ENCODE data around the gene SPDYE9. TPM values are rescaled to one million over a fixed set of nuclear protein-coding genes. Genes with fewer than 3 reads are reported as not detected.
"Not testable (repeated sequence)": the region's sequence is repeated elsewhere in the genome, so short reads cannot be mapped to it uniquely, and the experiment has no call there.

SPDYE9 gene, protein sequence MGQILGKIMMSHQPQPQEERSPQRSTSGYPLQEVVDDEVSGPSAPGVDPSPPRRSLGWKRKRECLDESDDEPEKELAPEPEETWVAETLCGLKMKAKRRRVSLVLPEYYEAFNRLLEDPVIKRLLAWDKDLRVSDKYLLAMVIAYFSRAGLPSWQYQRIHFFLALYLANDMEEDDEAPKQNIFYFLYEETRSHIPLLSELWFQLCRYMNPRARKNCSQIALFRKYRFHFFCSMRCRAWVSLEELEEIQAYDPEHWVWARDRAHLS
- total RNA-seq (2021; ENCODE audit: unreplicated experiment) (not detected), Bru-seq, nascent RNA (not detected), BruChase-seq, experiment 1, labeled RNA remaining after a 6-hour chase (not detected), BruChase-seq, experiment 2, labeled RNA remaining after a 2-hour chase (not detected)
- polyA plus RNA-seq (2012) = 0.06 and 0.07 TPM in 2 replicates
- long read RNA-seq, partial matches to known transcripts = 0 of 1 reads
- long read RNA-seq, other reads (novel, unspliced or antisense) = 1 of 1 reads

DNA sequence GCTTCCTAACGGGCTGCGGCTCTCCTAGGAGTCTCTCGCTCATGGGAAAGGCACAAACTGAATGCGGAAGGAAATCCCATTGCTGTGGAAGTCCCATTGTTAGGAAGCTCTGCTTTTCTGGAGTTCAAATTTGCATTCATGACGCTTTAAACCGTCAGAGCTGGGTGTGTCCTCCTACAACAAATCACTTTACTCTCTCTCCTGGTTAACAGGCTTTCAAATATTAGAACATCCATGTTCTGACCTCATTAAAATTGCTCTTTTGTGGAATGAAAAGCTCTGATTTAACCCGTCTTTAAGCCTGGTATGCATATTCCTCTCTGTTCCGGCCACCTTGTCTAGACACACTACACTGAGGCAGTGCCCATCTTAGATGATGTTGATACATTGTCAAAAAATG, at the start of gene SPDYE9:
SPDYE9 (minus strand) TSS at position 101 of the 400 bp plus-strand sequence. CDS start 1,800 bp downstream, outside the sequence.
- POLR2A ChIA-PET; H3K9ac ChIP-seq (ENCODE audit: low read length); H3K4me3 ChIP-seq (replicated peaks in 1 of 2; ENCODE audit: low read depth in 1 of 2, low read length in 2 of 2); H3K9me2 ChIP-seq (ENCODE audit: insufficient read depth); intact Hi-C loops (cut with micrococcal nuclease); H3K9me3 ChIP-seq (ENCODE audit: control insufficient read depth in 1 of 2, insufficient read depth in 1 of 2, low read depth in 1 of 2, low read length in 2 of 2); H3K36me3 ChIP-seq (ENCODE audit: control insufficient read depth in 1 of 2, insufficient read depth in 2 of 2, low read length in 2 of 2); CTCF ChIA-PET; RAD21 ChIA-PET (ENCODE audit: low non-redundant PET in 1 of 2, low total read pairs in 2 of 2, uncharacterized antibody in 2 of 2, unreplicated experiment in 2 of 2); H3K4me1 ChIP-seq (ENCODE audit: control insufficient read depth in 1 of 2, insufficient read depth in 2 of 2, low read length in 2 of 2); ATAC-seq; BruUV-seq (replicated peaks); DNase-seq (ENCODE audit: low read depth, low spot score); H3K27me3 ChIP-seq (ENCODE audit: insufficient read depth, low read length); H3K4me2 ChIP-seq (ENCODE audit: low read length); H3K27ac ChIP-seq (ENCODE audit: low read depth, low read length); H2AFZ ChIP-seq (ENCODE audit: low read depth, low read length, poor library complexity, severe bottlenecking); H3K79me2 ChIP-seq (ENCODE audit: insufficient read depth, low read length); H4K20me1 ChIP-seq (ENCODE audit: insufficient read depth): not testable (repeated sequence)

DNA sequence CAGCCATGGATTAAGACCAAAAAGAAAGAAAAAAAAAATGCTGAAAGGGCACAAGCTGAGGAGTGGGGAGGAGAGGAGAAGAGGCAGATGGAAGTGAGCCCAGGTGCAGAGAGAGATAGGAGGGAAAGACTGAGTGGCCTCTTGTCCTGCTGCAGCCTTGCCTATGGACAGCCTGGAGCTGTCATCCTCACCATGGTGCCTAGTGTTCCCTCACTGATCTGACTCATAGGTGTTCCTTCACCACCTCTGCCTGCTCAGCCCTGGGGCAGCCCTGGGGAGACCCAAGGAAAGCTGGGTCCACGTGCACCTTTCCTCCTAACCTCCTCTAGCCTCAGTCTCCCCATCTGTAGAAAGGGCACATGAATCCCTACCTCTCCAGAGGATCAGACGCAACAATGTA, 49.0 kb upstream of the SPDYE9 start:
- H3K4me1 ChIP-seq (ENCODE audit: control insufficient read depth in 1 of 2, insufficient read depth in 2 of 2, low read length in 2 of 2); H2AFZ ChIP-seq (ENCODE audit: low read depth, low read length, poor library complexity, severe bottlenecking); RAD21 ChIA-PET (ENCODE audit: low non-redundant PET in 1 of 2, low total read pairs in 2 of 2, uncharacterized antibody in 2 of 2, unreplicated experiment in 2 of 2); H3K9ac ChIP-seq (ENCODE audit: low read length); H3K27ac ChIP-seq (ENCODE audit: low read depth, low read length); H4K20me1 ChIP-seq (ENCODE audit: insufficient read depth); POLR2A ChIA-PET; H3K4me3 ChIP-seq (replicated peaks in 1 of 2; ENCODE audit: low read depth in 1 of 2, low read length in 2 of 2); H3K27me3 ChIP-seq (ENCODE audit: insufficient read depth, low read length); CTCF ChIA-PET; intact Hi-C loops (cut with micrococcal nuclease); H3K79me2 ChIP-seq (ENCODE audit: insufficient read depth, low read length); H3K4me2 ChIP-seq (ENCODE audit: low read length); BruUV-seq (replicated peaks); DNase-seq (ENCODE audit: low read depth, low spot score); H3K36me3 ChIP-seq (ENCODE audit: control insufficient read depth in 1 of 2, insufficient read depth in 2 of 2, low read length in 2 of 2); H3K9me2 ChIP-seq (ENCODE audit: insufficient read depth); H3K9me3 ChIP-seq (ENCODE audit: control insufficient read depth in 1 of 2, insufficient read depth in 1 of 2, low read depth in 1 of 2, low read length in 2 of 2): not testable (repeated sequence)
- peak; percentile 40; the same call in 1 of the 2 replicates for ATAC-seq

DNA sequence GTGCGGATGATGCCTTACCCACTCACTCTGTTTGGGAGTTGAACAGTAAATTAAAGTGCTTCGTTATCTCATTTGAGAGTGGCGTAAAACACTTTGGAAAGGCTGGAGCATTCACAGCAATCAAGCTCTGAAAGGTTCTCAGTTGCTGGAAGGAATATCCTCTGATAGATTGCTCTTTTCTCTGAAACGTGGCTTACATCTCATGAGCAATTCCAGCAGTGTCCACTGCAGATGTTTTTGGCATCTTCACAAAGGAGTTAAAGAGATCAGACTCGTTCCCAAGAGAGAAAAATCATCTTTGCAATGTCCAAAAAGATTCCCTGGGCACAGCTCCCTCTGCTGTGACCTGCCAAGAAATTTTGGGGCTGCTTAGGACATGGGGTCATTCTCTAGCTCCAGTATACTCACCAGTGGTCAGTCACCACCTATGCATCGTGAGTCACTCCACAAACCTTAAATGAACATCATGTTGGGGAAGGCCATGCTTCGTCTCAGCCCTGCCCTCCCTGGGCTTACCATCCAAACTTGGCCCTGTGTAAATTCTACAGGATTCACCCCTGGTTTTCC, 46.9 kb upstream of the SPDYE9 start:
- H2AFZ ChIP-seq (ENCODE audit: low read depth, low read length, poor library complexity, severe bottlenecking); H3K9me3 ChIP-seq (ENCODE audit: control insufficient read depth in 1 of 2, insufficient read depth in 1 of 2, low read depth in 1 of 2, low read length in 2 of 2); RAD21 ChIA-PET (ENCODE audit: low non-redundant PET in 1 of 2, low total read pairs in 2 of 2, uncharacterized antibody in 2 of 2, unreplicated experiment in 2 of 2); H3K27ac ChIP-seq (ENCODE audit: low read depth, low read length); H4K20me1 ChIP-seq (ENCODE audit: insufficient read depth); H3K9ac ChIP-seq (ENCODE audit: low read length); POLR2A ChIA-PET; BruUV-seq (replicated peaks); H3K79me2 ChIP-seq (ENCODE audit: insufficient read depth, low read length); H3K9me2 ChIP-seq (ENCODE audit: insufficient read depth); CTCF ChIA-PET; H3K27me3 ChIP-seq (ENCODE audit: insufficient read depth, low read length); H3K36me3 ChIP-seq (ENCODE audit: control insufficient read depth in 1 of 2, insufficient read depth in 2 of 2, low read length in 2 of 2); ATAC-seq; H3K4me2 ChIP-seq (ENCODE audit: low read length); H3K4me1 ChIP-seq (ENCODE audit: control insufficient read depth in 1 of 2, insufficient read depth in 2 of 2, low read length in 2 of 2); DNase-seq (ENCODE audit: low read depth, low spot score); H3K4me3 ChIP-seq (replicated peaks in 1 of 2; ENCODE audit: low read depth in 1 of 2, low read length in 2 of 2); intact Hi-C loops (cut with micrococcal nuclease): not testable (repeated sequence)

DNA sequence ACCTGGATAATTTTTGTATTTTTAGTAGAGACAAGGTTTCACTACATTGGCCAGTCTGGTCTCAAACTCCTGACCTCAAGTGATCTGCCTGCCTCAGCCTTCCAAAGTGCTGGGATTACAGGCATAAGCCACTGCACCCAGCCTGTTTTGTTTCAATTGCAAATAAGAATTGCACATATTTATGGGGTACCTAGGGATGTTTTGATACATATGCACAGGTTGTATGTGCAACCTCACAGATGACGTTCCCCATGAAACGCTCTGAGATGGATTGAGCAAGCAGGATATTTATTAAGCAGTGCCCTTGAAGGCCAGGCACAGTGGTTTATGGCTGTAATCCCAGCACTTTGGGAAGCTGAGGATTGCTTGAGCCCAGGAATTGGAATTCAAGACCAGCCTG, 44.8 kb upstream of the SPDYE9 start:
- CTCF ChIA-PET; H3K79me2 ChIP-seq (ENCODE audit: insufficient read depth, low read length): not testable (repeated sequence)

More for the DNA sequence above, 44.8 kb upstream of the SPDYE9 start:
- H3K9me3 ChIP-seq (ENCODE audit: control insufficient read depth in 1 of 2, insufficient read depth in 1 of 2, low read depth in 1 of 2, low read length in 2 of 2); H3K36me3 ChIP-seq (ENCODE audit: control insufficient read depth in 1 of 2, insufficient read depth in 2 of 2, low read length in 2 of 2); H3K9me2 ChIP-seq (ENCODE audit: insufficient read depth); H3K9ac ChIP-seq (ENCODE audit: low read length); intact Hi-C loops (cut with micrococcal nuclease); ATAC-seq; BruUV-seq (replicated peaks); H3K4me1 ChIP-seq (ENCODE audit: control insufficient read depth in 1 of 2, insufficient read depth in 2 of 2, low read length in 2 of 2); POLR2A ChIA-PET; H3K27ac ChIP-seq (ENCODE audit: low read depth, low read length); DNase-seq (ENCODE audit: low read depth, low spot score); RAD21 ChIA-PET (ENCODE audit: low non-redundant PET in 1 of 2, low total read pairs in 2 of 2, uncharacterized antibody in 2 of 2, unreplicated experiment in 2 of 2); H4K20me1 ChIP-seq (ENCODE audit: insufficient read depth); H2AFZ ChIP-seq (ENCODE audit: low read depth, low read length, poor library complexity, severe bottlenecking); H3K4me3 ChIP-seq (replicated peaks in 1 of 2; ENCODE audit: low read depth in 1 of 2, low read length in 2 of 2); H3K4me2 ChIP-seq (ENCODE audit: low read length); H3K27me3 ChIP-seq (ENCODE audit: insufficient read depth, low read length): not testable (repeated sequence)

Measured in HCT116 (cell line).